Neuronal stem cell (in vitro differentiated cells): ENCODE measurements around the gene TSPO.

Source experiments
- DNase-seq: peaks from one replicate; pipeline ENCODE4 v3.0.0-alpha.2; 2013; ENCODE audit warnings: low spot score
- H2AFZ ChIP-seq: one replicate; pipeline ENCODE4 v1.6.1; 2013; ENCODE audit warnings: mild to moderate bottlenecking, low read length, inconsistent platforms
- H2AK5ac ChIP-seq: 2 replicates; pipeline ENCODE4 v1.6.1; 2013; ENCODE audit warnings: low read depth, mild to moderate bottlenecking, inconsistent platforms, low read length, moderate library complexity, mixed read lengths
- H2BK120ac ChIP-seq: 2 replicates; pipeline ENCODE4 v1.6.1; 2013; ENCODE audit warnings: low read depth, mild to moderate bottlenecking, inconsistent platforms, low read length, moderate library complexity, mixed read lengths
- H2BK12ac ChIP-seq: one replicate; pipeline ENCODE4 v1.6.1; 2013; ENCODE audit warnings: low read length, inconsistent platforms
- H2BK15ac ChIP-seq: 2 replicates; pipeline ENCODE4 v1.6.1; 2013; ENCODE audit warnings: mild to moderate bottlenecking, low read length, inconsistent platforms, mixed read lengths
- H2BK5ac ChIP-seq: one replicate; pipeline ENCODE4 v1.6.1; 2013; ENCODE audit warnings: inconsistent platforms, mild to moderate bottlenecking, low read length, moderate library complexity
- H3K14ac ChIP-seq: one replicate; pipeline ENCODE4 v1.6.1; 2013; ENCODE audit warnings: low read length, inconsistent platforms
- H3K18ac ChIP-seq: 2 replicates; pipeline ENCODE4 v1.6.1; 2013; ENCODE audit warnings: low read length, inconsistent platforms
- H3K23ac ChIP-seq: 2 replicates; pipeline ENCODE4 v1.6.1; 2013; ENCODE audit warnings: low read depth, mild to moderate bottlenecking, mixed read lengths, low read length, inconsistent platforms; ENCODE audit not compliant: poor library complexity
- H3K27ac ChIP-seq: replicated peaks from 3 replicates; pipeline ENCODE4 v1.5.1; 2013; ENCODE audit warnings: low read length, inconsistent platforms
- H3K27me3 ChIP-seq, 3 experiments: 2 replicates each; pipeline ENCODE4 v1.6.1; 2013; ENCODE audit warnings: low read length in 3 of 3, mild to moderate bottlenecking in 2 of 3, inconsistent platforms in 1 of 3, low read depth in 1 of 3, mixed read lengths in 1 of 3, moderate library complexity in 1 of 3; ENCODE audit not compliant: control insufficient read depth in 3 of 3, insufficient read depth in 3 of 3
- H3K36me3 ChIP-seq, 2 donors: replicated peaks in 1 of 2; 2 replicates each; pipeline ENCODE4 v1.6.1; 2013; ENCODE audit warnings: low read length in 2 of 2; ENCODE audit not compliant: control insufficient read depth in 2 of 2, insufficient read depth in 2 of 2
- H3K4ac ChIP-seq: 2 replicates; pipeline ENCODE4 v1.6.1; 2013; ENCODE audit warnings: inconsistent platforms, mild to moderate bottlenecking, low read length, moderate library complexity
- H3K4me1 ChIP-seq, 2 donors: 1 replicate in 1 of 2; 2 replicates in 1 of 2; pipeline ENCODE4 v1.6.1; 2013; ENCODE audit warnings: low read length in 2 of 2, low read depth in 1 of 2; ENCODE audit not compliant: control insufficient read depth in 2 of 2, insufficient read depth in 1 of 2
- H3K4me2 ChIP-seq: one replicate; pipeline ENCODE4 v1.6.1; 2013; ENCODE audit warnings: mild to moderate bottlenecking, low read length, inconsistent platforms; ENCODE audit not compliant: insufficient read depth, poor library complexity, severe bottlenecking
- H3K4me3 ChIP-seq, 2 donors: 2 replicates each; pipeline ENCODE4 v1.5.1; 2013; ENCODE audit warnings: low read length in 2 of 2, mild to moderate bottlenecking in 2 of 2, inconsistent platforms in 1 of 2, moderate library complexity in 1 of 2
- H3K79me1 ChIP-seq: one replicate; pipeline ENCODE4 v1.6.1; 2013; ENCODE audit warnings: low read depth, mild to moderate bottlenecking, inconsistent platforms, low read length, moderate library complexity
- H3K9ac ChIP-seq: one replicate; pipeline ENCODE4 v1.6.1; 2013; ENCODE audit warnings: mild to moderate bottlenecking, low read depth, low read length, inconsistent platforms; ENCODE audit not compliant: poor library complexity
- H3K9me3 ChIP-seq, 2 donors: replicated peaks in 1 of 2; 2 replicates each; pipeline versions ENCODE3 to v1.6.1; 2013; ENCODE audit warnings: low read length in 2 of 2, mild to moderate bottlenecking in 2 of 2, inconsistent platforms in 1 of 2, low read depth in 1 of 2, mixed read lengths in 1 of 2, moderate library complexity in 1 of 2; ENCODE audit not compliant: control insufficient read depth in 2 of 2, insufficient read depth in 1 of 2
- H4K8ac ChIP-seq: one replicate; pipeline ENCODE4 v1.6.1; 2013; ENCODE audit warnings: low read depth, mild to moderate bottlenecking, inconsistent platforms, low read length, moderate library complexity
- H4K91ac ChIP-seq: one replicate; pipeline ENCODE4 v1.6.1; 2013; ENCODE audit warnings: low read length, low read depth, mild to moderate bottlenecking, inconsistent platforms; ENCODE audit not compliant: poor library complexity
- WGBS, 2 donors: extraction: QIAGEN DNeasy Blood & Tissue Kit; methylation state at CpG; one replicate each; pipeline ENCODE4 v1.1.7; 2013; ENCODE audit warnings: missing lambda C conversion rate in 2 of 2, mixed read lengths in 1 of 2; ENCODE audit not compliant: insufficient read length in 2 of 2, insufficient replicate concordance in 1 of 2; ENCODE audit errors: extremely low coverage in 2 of 2; 5-methylcytosine and 5-hydroxymethylcytosine counted together

The TSPO gene

GRCh38 chr22:43172191-43172590, 20.8 kb downstream of the TSPO start:
- Histone ChIP-seq H3K36me3 (peaks cover 69 to 91% of the 10 kb centered on the region in 2 donors), H3K4me1 (no peaks in the 10 kb centered on the region), H2BK12ac (no peak overlapping the region), H2BK120ac (no peak overlapping the region), H4K91ac (no peak overlapping the region), H2AK5ac (no peak overlapping the region), H3K4ac (no peak overlapping the region), H3K14ac (no peak overlapping the region), H3K9ac (no peak overlapping the region), H3K4me2 (no peak overlapping the region), H3K79me1 (no peaks in the 10 kb centered on the region), H3K23ac (no peak overlapping the region), H3K4me3 (no peak overlapping the region), H4K8ac (no peak overlapping the region), H2AFZ (no peak overlapping the region), H2BK15ac (no peak overlapping the region), H3K18ac (no peak overlapping the region), H3K27me3 (no peaks in the 10 kb centered on the region), H3K9me3 (peaks cover 0 to 2% of the 10 kb centered on the region in 2 donors), H3K27ac (no peak overlapping the region), H2BK5ac (no peak overlapping the region)
- no peak for DNase-seq
- no CpG with 5 or more reads among the region's 19 CpGs for WGBS, 2 donors

- Histone ChIP-seq H3K9me3 (peaks cover 0 to 2% of the 10 kb centered on the region in 2 donors), H3K4ac (no peak overlapping the region), H3K23ac (no peak overlapping the region), H2BK5ac (no peak overlapping the region), H3K14ac (no peak overlapping the region), H3K27ac (no peak overlapping the region), H3K36me3 (peaks cover 62 to 88% of the 10 kb centered on the region in 2 donors), H3K79me1 (peaks cover 2% of the 10 kb centered on the region), H3K9ac (peak overlapping the region; percentile 21), H3K18ac (no peak overlapping the region), H3K4me3 (no peak overlapping the region), H2BK120ac (no peak overlapping the region), H3K4me2 (no peak overlapping the region), H4K8ac (no peak overlapping the region), H3K27me3 (no peaks in the 10 kb centered on the region), H3K4me1 (no peaks in the 10 kb centered on the region), H2BK15ac (no peak overlapping the region), H2AK5ac (no peak overlapping the region), H2BK12ac (peak overlapping the region; percentile 10), H2AFZ (no peak overlapping the region), H4K91ac (no peak overlapping the region)
- DNase-seq: no peak
- no CpG with 5 or more reads among the region's 9 CpGs for WGBS, 2 donors
Measured at GRCh38 chr22:43173566-43173965, 22.2 kb downstream of the TSPO start.

GRCh38 chr22:43173976-43174720, 22.8 kb downstream of the TSPO start:
- peak overlapping the region; percentile 20 for H3K23ac ChIP-seq
- no peak overlapping the region for H3K18ac ChIP-seq
- peaks cover 0 to 4% of the 10 kb centered on the region in 2 donors for H3K9me3 ChIP-seq
- H2BK15ac ChIP-seq: no peak overlapping the region
- H4K8ac ChIP-seq: no peak overlapping the region
- H2BK5ac ChIP-seq: no peak overlapping the region
- H2AFZ ChIP-seq: no peak overlapping the region
- H3K4me1 ChIP-seq: no peaks in the 10 kb centered on the region
- H3K79me1 ChIP-seq: peaks cover 6% of the 10 kb centered on the region
- H3K4me3 ChIP-seq: no peak overlapping the region
- no peak overlapping the region for H3K4ac ChIP-seq
- no CpG with 5 or more reads among the region's 39 CpGs for WGBS, 2 donors
- H4K91ac ChIP-seq: no peak overlapping the region
- no peak for DNase-seq
- H3K36me3 ChIP-seq: peaks cover 68 to 89% of the 10 kb centered on the region in 2 donors
- H3K9ac ChIP-seq: no peak overlapping the region
- no peak overlapping the region for H3K14ac ChIP-seq
- H2BK12ac ChIP-seq: no peak overlapping the region
- no peak overlapping the region for H3K4me2 ChIP-seq
- no peak overlapping the region for H2AK5ac ChIP-seq
- no peak overlapping the region for H3K27ac ChIP-seq
- H2BK120ac ChIP-seq: no peak overlapping the region
- H3K27me3 ChIP-seq: no peaks in the 10 kb centered on the region

- Histone ChIP-seq H3K23ac (peak overlapping the region; percentile 80), H2BK5ac (no peak overlapping the region), H3K9ac (no peak overlapping the region), H2AFZ (no peak overlapping the region), H3K4me2 (no peak overlapping the region), H3K4me1 (no peaks in the 10 kb centered on the region), H3K14ac (no peak overlapping the region), H3K27ac (no peak overlapping the region), H4K8ac (no peak overlapping the region), H3K4me3 (no peak overlapping the region), H2BK15ac (no peak overlapping the region), H2BK120ac (no peak overlapping the region), H3K4ac (no peak overlapping the region), H2AK5ac (peak overlapping the region; percentile 35), H3K9me3 (peaks cover 0 to 6% of the 10 kb centered on the region in 2 donors), H3K18ac (no peak overlapping the region), H4K91ac (no peak overlapping the region), H2BK12ac (no peak overlapping the region), H3K79me1 (peaks cover 7% of the 10 kb centered on the region), H3K27me3 (no peaks in the 10 kb centered on the region), H3K36me3 (peaks cover 71 to 89% of the 10 kb centered on the region in 2 donors)
- no peak for DNase-seq
- no CpG with 5 or more reads among the region's 9 CpGs for WGBS, 2 donors
Measured at GRCh38 chr22:43174941-43175531, 23.7 kb downstream of the TSPO start.
